IPS-18a (cell line): ENCODE measurements around the gene TM9SF4.
A peak's percentile ranks its signal among the peaks of the same experiment; 100 is the strongest.
"Not testable (repeated sequence)": the region's sequence is repeated elsewhere in the genome, so short reads cannot be mapped to it uniquely, and the experiment has no call there.

Experiments used
- H3K27ac ChIP-seq: one replicate; pipeline ENCODE4 v1.5.1; 2013; ENCODE audit warnings: low read length
- H3K27me3 ChIP-seq: one replicate; pipeline ENCODE4 v1.6.1; 2013; ENCODE audit warnings: mild to moderate bottlenecking, low read length; ENCODE audit not compliant: control insufficient read depth, insufficient read depth
- H3K36me3 ChIP-seq: one replicate; pipeline ENCODE4 v1.6.1; 2013; ENCODE audit warnings: low read depth, low read length; ENCODE audit not compliant: control insufficient read depth
- H3K4me1 ChIP-seq: one replicate; pipeline ENCODE4 v1.6.1; 2013; ENCODE audit warnings: low read depth, low read length; ENCODE audit not compliant: control insufficient read depth
- H3K4me3 ChIP-seq: one replicate; pipeline ENCODE4 v1.5.1; 2013; ENCODE audit warnings: low read length
- H3K9ac ChIP-seq: one replicate; pipeline ENCODE4 v1.6.1; 2013; ENCODE audit warnings: mild to moderate bottlenecking, low read length, moderate library complexity
- H3K9me3 ChIP-seq: one replicate; pipeline ENCODE4 v1.6.1; 2013; ENCODE audit warnings: low read depth, low read length; ENCODE audit not compliant: control insufficient read depth

Gene TM9SF4

DNA sequence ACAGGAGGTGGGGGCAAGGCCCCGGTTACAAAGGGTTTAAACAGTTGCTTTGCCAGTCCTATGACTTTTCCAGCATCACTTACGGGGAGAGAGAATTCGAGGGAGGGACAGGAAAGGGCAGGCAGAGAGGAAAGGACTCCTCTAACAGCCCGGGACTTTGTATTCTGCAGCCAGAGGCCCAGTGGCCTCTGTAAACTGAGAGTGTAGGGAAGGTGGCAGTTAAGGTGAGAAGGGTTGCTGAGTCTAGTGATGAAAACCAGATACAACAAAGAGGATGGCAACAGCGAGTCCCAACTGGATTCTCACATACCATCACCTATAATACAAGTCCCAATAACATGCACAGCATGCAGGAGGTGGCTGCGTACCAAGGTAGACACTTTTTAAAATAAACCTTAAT lies 84.5 kb downstream of the TM9SF4 start:
- Histone ChIP-seq H3K9ac (no peak overlapping the region), H3K27me3 (no peaks in the 10 kb centered on the region), H3K4me1 (peaks cover 12% of the 10 kb centered on the region), H3K9me3 (no peaks in the 10 kb centered on the region), H3K27ac (no peak overlapping the region), H3K36me3 (peaks cover 44% of the 10 kb centered on the region), H3K4me3 (no peak overlapping the region)

DNA sequence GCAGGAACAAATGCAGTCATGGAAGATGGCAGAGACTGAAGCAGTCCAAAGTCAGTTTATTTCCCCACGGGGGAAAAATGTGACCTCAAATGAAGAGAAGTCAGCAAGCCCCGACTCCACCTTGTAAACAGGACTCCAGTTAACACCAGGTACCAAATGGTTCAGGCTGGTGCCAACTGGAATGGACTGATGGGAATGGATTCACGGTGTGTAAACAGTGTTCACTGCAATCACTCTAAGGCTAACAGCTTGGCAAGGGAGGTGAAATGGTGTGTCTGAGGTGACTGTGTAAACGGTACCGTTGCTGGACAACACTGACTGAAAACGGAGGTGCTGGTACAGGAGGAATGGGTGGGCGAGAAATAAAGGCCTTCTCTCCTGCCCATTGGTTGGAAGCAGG lies 86.1 kb downstream of the TM9SF4 start:
- Histone ChIP-seq H3K9ac (no peak overlapping the region), H3K4me3 (no peak overlapping the region), H3K27ac (no peak overlapping the region), H3K9me3 (no peaks in the 10 kb centered on the region), H3K27me3 (no peaks in the 10 kb centered on the region), H3K4me1 (peaks cover 7% of the 10 kb centered on the region), H3K36me3 (peaks cover 57% of the 10 kb centered on the region)

DNA sequence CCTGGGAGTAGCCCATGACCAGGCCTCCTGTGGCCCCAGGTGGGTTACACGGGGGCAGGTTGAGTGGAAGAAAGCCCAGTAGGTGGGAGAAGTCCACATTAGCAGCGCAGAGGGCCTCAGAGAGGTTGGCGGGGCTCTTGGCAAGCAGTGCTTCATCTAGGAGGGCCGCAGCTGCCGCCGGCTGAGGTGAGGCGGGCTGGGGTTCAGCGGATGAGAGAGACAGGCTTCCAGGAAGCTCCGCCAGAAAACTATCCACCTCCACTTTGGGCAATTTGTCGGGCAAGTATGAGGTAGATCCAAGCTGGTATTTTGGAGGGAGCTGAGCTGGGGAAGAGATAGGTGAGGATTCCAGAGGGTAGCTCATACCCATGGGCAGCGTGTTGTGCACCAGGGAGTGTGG lies 87.1 kb downstream of the TM9SF4 start:
- H3K36me3 ChIP-seq, result peaks cover 67% of the 10 kb centered on the region
- not testable (repeated sequence) for H3K9me3 ChIP-seq, H3K9ac ChIP-seq, H3K4me3 ChIP-seq, H3K4me1 ChIP-seq, H3K27me3 ChIP-seq, H3K27ac ChIP-seq

DNA sequence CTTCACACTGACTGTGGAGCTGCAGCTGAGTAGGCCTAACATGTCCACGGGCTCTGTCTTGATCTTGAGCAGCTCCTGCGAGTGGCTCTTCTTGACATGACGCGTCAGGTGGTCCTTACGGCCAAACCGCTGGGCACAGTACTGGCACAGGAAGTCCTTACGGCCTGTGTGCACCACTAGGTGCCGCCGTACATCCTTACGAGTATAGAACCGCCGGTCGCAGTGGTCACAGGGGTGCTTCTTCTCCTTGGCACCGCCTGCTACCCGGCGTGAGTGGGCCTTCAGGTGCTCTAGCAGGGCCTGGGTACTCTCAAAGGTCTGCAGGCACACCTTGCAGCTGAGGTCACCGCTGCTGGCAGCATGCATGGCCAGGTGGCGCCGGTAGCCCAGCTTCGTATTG lies 87.6 kb downstream of the TM9SF4 start:
- not testable (repeated sequence) for H3K4me1 ChIP-seq, H3K9me3 ChIP-seq

DNA sequence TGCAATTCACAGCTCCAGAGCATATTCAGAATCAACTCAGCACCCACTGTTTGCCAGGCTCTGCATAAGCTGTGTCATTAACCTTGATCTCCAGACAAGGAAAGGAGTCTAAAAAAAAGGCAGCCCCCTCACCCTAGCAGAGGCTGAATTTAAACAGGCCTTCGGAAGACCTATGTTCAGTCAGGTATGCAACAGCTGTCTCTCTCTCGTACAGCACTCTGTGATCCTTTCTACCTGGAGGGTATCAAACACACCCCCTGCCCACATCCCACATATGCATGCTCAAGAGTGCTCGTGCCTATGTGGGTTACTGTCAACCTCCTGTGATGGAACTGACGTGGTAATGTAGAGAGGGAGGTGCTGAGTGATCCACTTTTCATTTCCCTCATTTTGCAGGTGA lies 89.5 kb downstream of the TM9SF4 start:
- H3K27me3 ChIP-seq, result no peaks in the 10 kb centered on the region
- no peaks in the 10 kb centered on the region for H3K9me3 ChIP-seq
- no peak overlapping the region for H3K4me3 ChIP-seq
- no peak overlapping the region for H3K27ac ChIP-seq
- H3K4me1 ChIP-seq, result no peaks in the 10 kb centered on the region
- H3K36me3 ChIP-seq, result peaks cover 82% of the 10 kb centered on the region
- no peak overlapping the region for H3K9ac ChIP-seq

More for the DNA sequence above, 87.6 kb downstream of the TM9SF4 start:
- peaks cover 72% of the 10 kb centered on the region for H3K36me3 ChIP-seq
- H3K9ac ChIP-seq, H3K27me3 ChIP-seq, H3K27ac ChIP-seq, H3K4me3 ChIP-seq: not testable (repeated sequence)

DNA sequence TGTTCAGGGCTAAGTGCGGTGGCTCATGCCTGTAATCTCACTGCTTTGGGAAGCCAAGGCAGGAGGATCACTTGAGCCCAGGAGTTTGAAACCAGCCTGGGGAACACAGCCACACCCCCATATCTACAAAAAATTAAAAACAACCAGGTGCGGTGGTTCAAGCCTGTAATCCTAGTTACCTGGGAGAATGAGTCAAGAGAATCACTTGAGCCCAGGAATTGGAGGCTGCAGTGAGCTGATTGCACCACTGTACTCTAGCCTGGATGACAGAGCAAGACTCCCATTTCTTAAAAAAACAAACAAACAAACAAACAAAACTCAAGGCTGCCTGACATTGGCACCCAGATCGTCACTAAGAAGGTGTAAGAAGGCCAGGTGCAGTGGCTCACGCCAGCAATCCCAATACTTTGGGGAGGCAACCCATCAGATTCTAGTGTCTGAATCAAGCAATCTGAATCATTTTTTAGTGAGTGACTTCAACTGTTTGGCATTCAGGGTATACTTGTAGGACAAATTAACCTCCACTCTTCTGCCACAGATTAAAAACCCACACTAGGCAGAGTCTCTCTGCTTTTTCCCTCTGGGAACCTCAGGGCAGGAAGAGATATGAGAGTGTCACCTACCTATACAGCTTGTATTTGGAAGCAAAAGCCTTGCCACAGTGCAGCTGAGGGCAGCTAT lies 91.9 kb downstream of the TM9SF4 start:
- Histone ChIP-seq H3K9me3 (no peaks in the 10 kb centered on the region), H3K36me3 (peaks cover 65% of the 10 kb centered on the region), H3K27me3 (no peaks in the 10 kb centered on the region), H3K4me1 (peaks cover 4% of the 10 kb centered on the region), H3K27ac (no peak overlapping the region), H3K4me3 (no peak overlapping the region), H3K9ac (no peak overlapping the region)

DNA sequence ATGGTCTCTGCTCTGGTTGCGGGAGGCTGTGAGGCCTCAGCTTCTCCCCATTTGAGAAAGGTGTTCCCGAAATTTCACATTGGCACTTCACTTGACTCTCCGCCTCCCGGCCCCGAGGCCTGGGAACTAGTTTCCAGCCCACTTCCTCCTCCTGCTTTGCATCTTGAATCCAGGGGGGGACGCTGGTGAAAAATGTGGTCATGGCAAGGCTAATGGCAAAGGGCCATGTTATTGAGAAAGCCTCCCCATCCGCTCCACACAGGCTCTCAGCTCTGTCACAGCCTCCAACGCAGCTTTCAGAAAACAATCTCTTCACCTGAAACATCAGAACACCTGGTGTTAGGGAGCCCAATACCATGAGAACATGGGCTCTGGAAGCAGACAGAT lies 92.5 kb downstream of the TM9SF4 start:
- H3K4me3 ChIP-seq, result no peak overlapping the region
- H3K36me3 ChIP-seq, result peaks cover 60% of the 10 kb centered on the region
- H3K27ac ChIP-seq, result no peak overlapping the region
- H3K4me1 ChIP-seq, result peaks cover 6% of the 10 kb centered on the region
- no peaks in the 10 kb centered on the region for H3K9me3 ChIP-seq
- H3K27me3 ChIP-seq, result no peaks in the 10 kb centered on the region
- H3K9ac ChIP-seq, result no peak overlapping the region

DNA sequence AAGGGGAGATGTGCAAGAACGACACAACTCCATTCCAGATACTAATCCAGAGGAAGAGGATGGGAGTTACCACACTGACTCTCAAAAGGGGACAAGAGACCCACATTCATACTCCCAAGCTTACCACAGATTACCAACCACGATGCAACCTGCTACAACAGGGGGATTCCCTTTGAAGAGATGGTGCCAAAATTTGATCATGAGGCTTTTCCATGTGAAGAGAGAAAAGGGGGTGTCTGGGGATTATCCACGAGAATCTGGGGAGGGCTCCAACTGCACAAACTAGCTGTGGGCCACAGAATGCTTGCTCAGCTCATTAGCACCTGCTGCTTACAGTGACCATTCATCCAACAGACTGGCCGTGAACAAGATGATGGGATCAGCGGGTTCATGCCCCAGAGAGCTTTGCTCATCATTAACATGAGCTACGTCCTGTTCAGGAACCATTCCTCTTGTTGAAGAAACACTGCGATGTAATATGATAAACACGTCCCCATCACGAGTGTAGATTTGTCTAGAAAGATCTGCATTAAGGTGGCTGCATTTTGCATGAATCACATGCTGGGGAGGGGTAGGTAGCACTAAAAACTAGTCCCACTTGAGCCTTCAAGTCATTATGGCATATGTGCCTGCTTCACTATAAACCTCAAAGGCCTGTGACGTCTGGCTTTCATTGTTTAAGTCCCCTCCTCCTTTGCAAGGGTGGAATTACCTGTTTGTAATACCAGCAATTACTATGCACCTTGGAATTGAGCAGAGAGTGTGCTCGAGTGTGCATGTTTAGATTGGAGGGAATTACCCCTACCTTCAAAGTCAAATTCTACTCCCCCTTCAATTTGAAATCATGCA lies 94.1 kb downstream of the TM9SF4 start:
- Histone ChIP-seq H3K4me3 (no peak overlapping the region), H3K27ac (no peak overlapping the region), H3K36me3 (peaks cover 46% of the 10 kb centered on the region), H3K9ac (no peak overlapping the region), H3K27me3 (no peaks in the 10 kb centered on the region), H3K9me3 (no peaks in the 10 kb centered on the region), H3K4me1 (peaks cover 6% of the 10 kb centered on the region)

DNA sequence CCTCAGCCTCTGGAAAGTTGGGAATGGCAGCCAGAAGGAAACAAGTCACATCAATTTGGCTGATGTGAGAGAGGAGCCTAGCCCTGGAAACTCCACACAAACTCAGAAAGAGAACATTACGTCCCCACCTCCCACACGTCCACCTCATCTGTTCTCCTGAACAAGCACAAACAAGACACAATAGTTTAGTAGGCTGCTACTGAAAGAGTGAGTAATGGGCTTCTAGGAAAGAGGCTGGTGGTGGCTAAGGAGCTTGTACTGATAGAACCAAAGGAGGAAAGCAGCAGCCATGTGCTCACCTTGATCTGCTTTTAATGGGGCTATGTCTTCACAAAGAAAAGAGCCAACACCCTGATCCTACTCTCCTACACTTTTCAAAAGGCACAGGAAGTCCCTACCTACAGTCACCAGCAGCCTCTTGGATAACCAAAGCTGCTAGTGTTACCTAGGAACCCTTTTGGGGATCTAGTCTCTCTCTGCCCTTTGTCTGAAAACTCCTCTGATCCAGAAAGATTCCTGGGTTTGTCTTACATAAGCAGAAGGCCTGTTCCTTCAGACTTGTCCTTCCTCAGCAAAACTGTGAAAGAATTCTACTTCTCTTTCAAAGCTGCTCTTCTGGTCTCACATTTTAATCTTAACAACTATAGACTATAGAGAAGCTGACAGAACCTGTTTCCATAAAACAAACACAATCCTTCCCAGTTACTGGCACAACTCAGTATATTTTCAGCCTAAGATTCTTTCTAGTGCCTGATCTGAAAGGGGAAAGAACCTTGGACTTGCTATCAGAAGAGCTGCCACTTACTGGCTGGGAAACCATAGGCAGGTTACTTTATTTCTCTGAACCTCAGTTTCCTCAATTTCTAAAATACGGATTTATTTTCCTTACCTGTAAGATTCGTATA lies 94.9 kb downstream of the TM9SF4 start:
- Histone ChIP-seq H3K4me1 (peaks cover 6% of the 10 kb centered on the region), H3K27ac (no peak overlapping the region), H3K4me3 (no peak overlapping the region), H3K36me3 (peaks cover 38% of the 10 kb centered on the region), H3K27me3 (no peaks in the 10 kb centered on the region), H3K9me3 (no peaks in the 10 kb centered on the region), H3K9ac (no peak overlapping the region)

DNA sequence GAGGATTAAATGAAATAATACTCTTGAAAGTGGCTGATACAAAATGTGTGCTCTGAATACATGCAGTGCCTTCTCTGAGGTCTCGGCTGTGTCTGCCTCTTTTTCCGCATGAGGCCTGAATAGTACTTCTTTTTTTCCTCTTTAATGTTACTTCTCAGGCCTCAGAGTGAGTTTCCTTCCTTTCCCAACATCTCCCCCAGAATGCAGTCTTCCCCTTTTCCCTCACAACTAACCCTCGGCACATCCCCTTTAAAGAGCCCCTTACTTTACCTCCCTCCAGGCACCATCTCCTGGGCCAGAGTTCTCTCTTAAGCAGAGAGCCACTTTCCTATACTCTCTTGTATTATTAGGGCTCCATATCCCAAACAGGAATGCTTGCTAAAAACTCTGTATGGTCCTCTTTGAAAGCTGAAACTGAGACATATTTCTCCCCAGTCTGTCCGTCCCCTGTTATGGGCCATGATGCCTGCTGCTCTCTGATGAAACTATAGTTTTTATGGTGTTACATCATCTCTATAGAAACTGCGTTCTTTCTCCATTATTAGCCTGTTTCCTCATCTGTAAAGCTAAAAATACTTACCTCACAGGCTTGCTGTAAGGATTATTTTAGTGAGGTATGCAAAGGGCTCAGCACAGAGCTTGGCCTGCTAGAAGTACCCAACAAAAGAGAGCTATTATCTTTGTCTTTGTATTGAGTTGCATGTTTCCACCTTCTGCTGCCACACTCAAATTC lies 95.8 kb downstream of the TM9SF4 start:
- Histone ChIP-seq H3K9me3 (no peaks in the 10 kb centered on the region), H3K36me3 (peaks cover 35% of the 10 kb centered on the region), H3K4me3 (peak overlapping the region; percentile 97), H3K27ac (no peak overlapping the region), H3K27me3 (no peaks in the 10 kb centered on the region), H3K9ac (no peak overlapping the region), H3K4me1 (peaks cover 6% of the 10 kb centered on the region)
